ENCODE measurements around the gene ZMYND8.

Gene ZMYND8

GRCh38 chr20:47210470-47210869 lies 146.0 kb downstream of the ZMYND8 start:
- TF ChIP-seq POLR2AphosphoS5 (IDR thresholded peaks at IDR 0.05; ENCODE audit: low read depth, low read length) (no peak), REST (IDR thresholded peaks at IDR 0.05; ENCODE audit: insufficient read depth in 1 of 2, low read depth in 2 of 2, low read length in 2 of 2) (no peak), FOXP2 (optimal IDR thresholded peaks at IDR 0.05; ENCODE audit: borderline replicate concordance, extremely low read depth, extremely low read length, insufficient read depth) (no peak), SIN3A (IDR thresholded peaks at IDR 0.05; ENCODE audit: borderline replicate concordance, insufficient read depth, low read length) (no peak), TAF1 (IDR thresholded peaks at IDR 0.05; ENCODE audit: borderline replicate concordance, insufficient read depth, low read length) (no peak)

DNA sequence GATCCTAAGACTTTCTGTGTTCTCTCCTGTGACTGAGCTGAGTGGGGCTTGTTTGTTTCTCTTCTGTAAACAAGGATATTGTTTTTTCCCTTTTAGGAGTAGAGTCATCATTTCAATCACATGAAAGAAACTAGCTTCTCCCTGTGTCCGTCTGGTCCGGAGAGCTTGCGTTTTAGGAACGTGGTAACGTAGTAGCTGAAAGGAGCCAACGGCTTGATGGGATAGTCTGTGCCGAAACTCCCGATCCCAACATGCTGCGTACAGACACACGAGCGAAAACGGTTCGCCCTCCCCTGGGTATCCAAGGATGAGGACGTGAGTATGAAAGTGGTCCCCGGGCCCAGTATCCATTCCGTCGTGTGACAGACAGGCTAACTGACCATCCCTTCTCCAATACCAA lies 146.5 kb downstream of the ZMYND8 start:
- TF ChIP-seq REST (IDR thresholded peaks at IDR 0.05; ENCODE audit: insufficient read depth in 1 of 2, low read depth in 2 of 2, low read length in 2 of 2): no peak
- TF ChIP-seq TAF1 (IDR thresholded peaks at IDR 0.05; ENCODE audit: borderline replicate concordance, insufficient read depth, low read length): no peak
- TF ChIP-seq FOXP2 (optimal IDR thresholded peaks at IDR 0.05; ENCODE audit: borderline replicate concordance, extremely low read depth, extremely low read length, insufficient read depth): no peak
- no peak for TF ChIP-seq POLR2AphosphoS5 (IDR thresholded peaks at IDR 0.05; ENCODE audit: low read depth, low read length)
- TF ChIP-seq SIN3A (IDR thresholded peaks at IDR 0.05; ENCODE audit: borderline replicate concordance, insufficient read depth, low read length): no peak

- TF ChIP-seq TAF1 (IDR thresholded peaks at IDR 0.05; ENCODE audit: borderline replicate concordance, insufficient read depth, low read length) (no peak), POLR2AphosphoS5 (IDR thresholded peaks at IDR 0.05; ENCODE audit: low read depth, low read length) (no peak), REST (IDR thresholded peaks at IDR 0.05; ENCODE audit: insufficient read depth in 1 of 2, low read depth in 2 of 2, low read length in 2 of 2) (no peak), FOXP2 (optimal IDR thresholded peaks at IDR 0.05; ENCODE audit: borderline replicate concordance, extremely low read depth, extremely low read length, insufficient read depth) (no peak), SIN3A (IDR thresholded peaks at IDR 0.05; ENCODE audit: borderline replicate concordance, insufficient read depth, low read length) (no peak)
These were observed 147.8 kb downstream of the ZMYND8 start for GRCh38 chr20:47208534-47209174.

GRCh38 chr20:47206962-47207641 lies 149.4 kb downstream of the ZMYND8 start:
- no peak for TF ChIP-seq POLR2AphosphoS5 (IDR thresholded peaks at IDR 0.05; ENCODE audit: low read depth, low read length)
- TF ChIP-seq TAF1 (IDR thresholded peaks at IDR 0.05; ENCODE audit: borderline replicate concordance, insufficient read depth, low read length): no peak

DNA sequence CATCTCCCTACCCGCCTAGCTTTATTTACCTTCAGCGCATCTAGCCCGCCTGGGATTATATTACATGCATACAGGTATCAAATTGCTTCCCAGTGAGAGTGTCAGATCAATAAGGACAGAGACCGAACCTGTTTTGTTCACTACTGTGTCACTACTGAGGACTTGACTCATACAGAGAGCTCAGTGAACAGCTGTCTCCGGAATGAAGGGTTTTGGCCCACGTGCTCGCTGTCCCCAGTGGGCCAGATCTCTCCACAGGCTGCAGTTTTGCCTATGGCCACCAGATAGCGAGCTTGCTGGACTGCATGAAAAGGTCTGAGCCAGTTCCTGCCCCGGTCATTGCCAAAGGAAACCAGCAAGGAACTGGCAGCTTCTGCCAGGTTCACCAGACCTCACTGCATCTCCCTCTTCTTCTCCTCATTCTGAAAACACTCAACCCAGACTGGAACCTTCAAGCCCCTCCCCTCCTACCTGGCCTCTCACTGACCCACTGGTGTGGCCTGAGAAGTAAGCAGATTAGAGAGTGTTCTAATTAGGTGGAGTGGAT lies 150.8 kb downstream of the ZMYND8 start:
- no peak for TF ChIP-seq REST (IDR thresholded peaks at IDR 0.05; ENCODE audit: insufficient read depth in 1 of 2, low read depth in 2 of 2, low read length in 2 of 2)
- TF ChIP-seq POLR2AphosphoS5 (IDR thresholded peaks at IDR 0.05; ENCODE audit: low read depth, low read length): no peak
- no peak for TF ChIP-seq FOXP2 (optimal IDR thresholded peaks at IDR 0.05; ENCODE audit: borderline replicate concordance, extremely low read depth, extremely low read length, insufficient read depth)
- no peak for TF ChIP-seq TAF1 (IDR thresholded peaks at IDR 0.05; ENCODE audit: borderline replicate concordance, insufficient read depth, low read length)
- no peak for TF ChIP-seq SIN3A (IDR thresholded peaks at IDR 0.05; ENCODE audit: borderline replicate concordance, insufficient read depth, low read length)

Data from PFSK-1 (cell line).